AG09309 (cell line): ENCODE data around the gene GCN1.

ENCODE experiments used
- DNase-seq: peaks from one replicate; pipeline ENCODE4 v3.0.0-alpha.2; 2010; ENCODE audit warnings: low read depth
- H3K4me3 ChIP-seq: 2 replicates; pipeline ENCODE4 v1.5.1; 2011; ENCODE audit warnings: mild to moderate bottlenecking, low read depth, low read length, moderate library complexity; ENCODE audit not compliant: control insufficient read depth
- TF ChIP-seq, protein P1 (sequence below): IDR thresholded peaks from 2 replicates; pipeline ENCODE4 v1.5.1; 2011; ENCODE audit warnings: mild to moderate bottlenecking, low read depth, low read length, inconsistent platforms; ENCODE audit not compliant: insufficient read depth, control insufficient read depth; ENCODE audit errors: missing control alignments

GCN1 gene

DNA sequence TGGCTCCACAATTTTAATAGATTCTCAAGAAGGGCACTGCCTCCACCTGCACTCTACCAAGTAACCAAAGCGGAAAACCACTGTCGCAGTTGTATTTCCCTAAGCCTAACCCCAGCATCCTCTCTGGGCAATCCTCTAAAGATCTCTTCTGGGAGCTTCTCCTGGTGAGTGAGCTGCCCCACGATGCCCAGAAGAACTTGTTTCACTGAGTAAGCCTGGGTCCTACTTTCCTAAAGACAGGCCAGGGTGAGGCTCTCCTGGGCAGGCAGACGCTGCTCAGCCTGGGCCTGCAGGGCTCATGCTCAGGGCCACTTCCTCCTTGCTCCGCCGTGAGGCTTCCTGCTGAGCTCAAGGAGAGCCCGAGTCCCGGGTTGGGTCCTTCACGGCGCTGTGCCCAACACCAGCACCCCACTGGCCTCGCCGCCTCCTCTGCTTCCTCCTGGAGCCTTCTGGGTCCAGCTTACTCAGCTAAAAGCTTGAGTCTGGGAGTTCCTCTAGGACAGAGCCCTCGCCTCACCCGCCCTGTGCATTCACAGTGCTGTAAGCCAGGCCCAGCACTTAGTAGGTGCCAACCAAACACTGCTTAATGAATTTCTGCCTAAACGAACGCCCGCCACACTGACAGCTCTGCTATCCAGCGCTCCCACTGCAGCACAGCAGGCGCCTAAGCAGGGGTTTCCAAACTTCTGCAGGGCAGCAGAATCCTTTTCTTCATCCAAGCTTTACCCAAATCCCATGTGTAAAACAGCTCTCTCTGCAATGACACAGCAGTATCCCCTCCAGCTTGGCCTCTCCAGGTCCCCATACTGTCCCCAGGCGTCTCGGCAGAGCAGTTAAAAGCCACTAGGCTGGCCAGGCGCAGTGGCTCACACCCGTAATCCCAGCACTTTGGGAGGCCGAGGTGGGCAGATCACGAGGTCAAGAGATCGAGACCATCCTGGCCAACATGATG is 83.7 kb downstream of the GCN1 start:
- H3K4me3 ChIP-seq = no peak overlapping the region

DNA sequence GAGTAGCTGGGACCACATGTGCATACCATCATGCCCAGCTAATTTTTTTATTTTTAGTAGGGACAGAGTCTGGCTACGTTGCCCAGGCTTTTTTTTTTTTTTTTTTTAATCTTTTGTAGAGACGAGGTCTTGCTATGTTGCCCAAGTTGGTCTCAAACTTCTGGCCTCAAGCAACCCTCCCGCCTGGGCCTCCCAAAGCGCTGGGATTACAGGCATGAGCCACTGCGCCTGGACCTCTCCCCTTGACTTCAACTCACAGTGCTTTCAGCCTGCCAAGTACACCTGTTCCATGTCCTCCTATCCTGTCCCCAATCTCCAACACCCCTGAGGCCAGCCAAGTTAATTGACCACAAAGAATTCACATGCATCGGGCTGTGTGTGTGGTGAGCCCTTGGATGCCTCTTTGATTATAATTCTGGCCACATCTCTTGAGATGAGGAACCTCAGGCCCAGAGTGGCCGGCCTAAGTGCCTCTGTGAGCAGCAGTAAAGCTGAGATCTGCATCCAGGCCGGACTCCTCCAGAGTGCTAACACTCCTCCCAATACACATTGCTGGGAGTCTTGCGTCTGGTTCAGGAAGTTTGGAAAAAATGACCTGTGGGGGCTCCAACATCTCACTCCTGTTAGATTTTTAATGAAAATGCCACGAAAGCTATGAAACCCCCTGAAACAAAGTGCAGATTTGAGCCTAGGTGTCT is 84.8 kb downstream of the GCN1 start:
- DNase-seq = no peak
- no peak overlapping the region for H3K4me3 ChIP-seq
- TF ChIP-seq, protein P1, sequence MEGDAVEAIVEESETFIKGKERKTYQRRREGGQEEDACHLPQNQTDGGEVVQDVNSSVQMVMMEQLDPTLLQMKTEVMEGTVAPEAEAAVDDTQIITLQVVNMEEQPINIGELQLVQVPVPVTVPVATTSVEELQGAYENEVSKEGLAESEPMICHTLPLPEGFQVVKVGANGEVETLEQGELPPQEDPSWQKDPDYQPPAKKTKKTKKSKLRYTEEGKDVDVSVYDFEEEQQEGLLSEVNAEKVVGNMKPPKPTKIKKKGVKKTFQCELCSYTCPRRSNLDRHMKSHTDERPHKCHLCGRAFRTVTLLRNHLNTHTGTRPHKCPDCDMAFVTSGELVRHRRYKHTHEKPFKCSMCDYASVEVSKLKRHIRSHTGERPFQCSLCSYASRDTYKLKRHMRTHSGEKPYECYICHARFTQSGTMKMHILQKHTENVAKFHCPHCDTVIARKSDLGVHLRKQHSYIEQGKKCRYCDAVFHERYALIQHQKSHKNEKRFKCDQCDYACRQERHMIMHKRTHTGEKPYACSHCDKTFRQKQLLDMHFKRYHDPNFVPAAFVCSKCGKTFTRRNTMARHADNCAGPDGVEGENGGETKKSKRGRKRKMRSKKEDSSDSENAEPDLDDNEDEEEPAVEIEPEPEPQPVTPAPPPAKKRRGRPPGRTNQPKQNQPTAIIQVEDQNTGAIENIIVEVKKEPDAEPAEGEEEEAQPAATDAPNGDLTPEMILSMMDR = no peak

More for the DNA sequence above, 83.7 kb downstream of the GCN1 start:
- no peak for DNase-seq
- TF ChIP-seq, protein P1 = no peak

DNA sequence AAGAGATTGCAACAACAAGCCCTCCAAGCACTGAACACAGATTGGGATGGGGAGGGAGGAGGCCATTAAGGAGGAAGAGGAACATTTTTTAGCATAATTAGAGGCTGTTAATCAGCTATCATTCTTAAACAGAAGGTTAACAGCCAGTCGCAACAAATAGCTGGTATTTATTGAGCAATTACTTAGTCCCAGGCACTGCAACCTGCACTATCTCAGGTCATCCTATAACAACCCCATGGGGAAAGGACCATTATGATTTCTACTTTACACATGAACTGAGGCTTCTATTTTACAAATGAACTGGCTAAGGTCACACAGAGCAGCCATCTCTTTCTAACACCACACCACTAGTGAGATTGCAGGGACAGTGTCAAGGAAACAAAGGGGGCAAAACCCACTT is 88.4 kb downstream of the GCN1 start:
- no peak overlapping the region for H3K4me3 ChIP-seq
- DNase-seq = no peak
- TF ChIP-seq, protein P1 = no peak

DNA sequence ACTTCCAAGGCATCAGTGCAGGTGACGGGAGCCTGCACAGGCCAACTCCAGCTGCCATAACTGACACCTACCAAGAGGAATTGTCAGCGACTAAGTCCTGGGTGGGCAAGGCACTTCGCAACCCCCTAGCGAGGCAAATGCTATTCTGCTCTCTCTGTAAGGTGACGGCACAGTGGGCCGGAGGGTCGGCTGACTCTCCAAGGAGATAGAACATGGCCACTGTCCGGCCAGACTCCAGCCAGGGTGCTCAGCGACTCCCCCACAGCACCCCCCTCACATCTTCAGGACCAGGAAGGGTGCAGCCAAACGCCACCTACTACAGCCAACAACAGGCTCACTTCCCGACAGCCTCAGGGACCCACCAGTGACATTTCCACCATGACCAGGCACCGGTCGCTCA is 91.1 kb downstream of the GCN1 start:
- no peak for DNase-seq
- H3K4me3 ChIP-seq = no peak overlapping the region
- TF ChIP-seq, protein P1 = no peak

DNA sequence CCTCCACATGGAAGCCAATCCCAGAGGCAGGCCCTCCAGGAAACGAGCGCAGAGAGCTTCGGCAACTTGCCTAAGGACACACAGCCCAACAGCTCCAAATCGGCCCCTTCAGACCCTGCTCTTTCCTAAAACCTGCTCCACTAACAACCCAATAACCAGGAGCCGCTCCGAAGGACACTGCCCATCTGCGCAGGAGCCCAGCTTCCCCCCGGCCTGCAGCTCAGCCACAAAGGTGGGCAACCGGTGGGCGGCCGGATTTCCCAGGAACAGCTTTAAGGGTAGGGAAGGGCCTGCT is 91.5 kb downstream of the GCN1 start:
- no peak for DNase-seq
- TF ChIP-seq, protein P1 = no peak
- H3K4me3 ChIP-seq = no peak overlapping the region

DNA sequence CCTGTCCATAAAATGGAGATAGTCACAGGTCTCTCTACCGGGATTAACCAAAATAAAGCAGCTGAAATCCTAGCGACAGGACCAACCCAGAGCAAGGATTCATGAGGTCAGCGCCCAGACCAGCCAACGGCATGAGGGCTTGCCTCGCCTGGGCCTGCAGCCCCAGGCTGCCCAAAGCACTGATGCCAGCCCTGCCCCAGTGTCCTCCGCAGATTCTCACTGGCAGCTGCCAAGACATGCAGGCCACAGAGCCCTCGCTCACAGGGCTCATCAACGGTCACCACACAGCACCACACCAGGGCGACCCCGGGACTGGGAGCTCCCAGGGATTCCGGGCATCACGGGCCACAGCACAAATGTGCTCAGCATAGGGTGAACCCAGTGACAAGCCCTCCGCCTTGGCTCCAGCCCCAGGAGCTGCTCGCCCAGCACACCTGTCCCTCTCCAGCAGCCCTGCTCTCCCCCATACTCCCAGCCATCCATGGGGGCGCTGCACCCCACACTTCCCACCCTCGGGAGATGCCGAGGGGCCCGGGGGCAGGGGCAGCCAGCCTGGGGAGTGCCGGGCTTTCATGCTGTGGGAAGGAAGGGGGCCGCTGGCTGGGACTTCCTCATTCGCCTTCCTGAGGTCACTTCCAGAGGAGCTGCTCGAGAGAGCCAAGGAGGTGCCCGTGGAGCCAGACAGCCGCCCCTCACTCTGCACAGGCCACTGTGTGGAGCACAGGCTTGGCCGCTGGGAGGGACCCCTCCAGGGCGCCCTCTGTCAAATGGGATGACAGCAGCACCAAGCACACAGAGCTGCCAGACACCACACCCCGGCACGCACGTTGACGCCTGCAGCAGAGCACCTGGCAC is 92.1 kb downstream of the GCN1 start:
- no peak for DNase-seq
- H3K4me3 ChIP-seq = no peak overlapping the region
- TF ChIP-seq, protein P1 = no peak
